ENCODE data around the gene KLK10. TPM values are rescaled to one million over a fixed set of nuclear protein-coding genes. Genes with fewer than 3 reads are reported as not detected.

The KLK10 gene
- total and polyA plus RNA-seq, 2 experiments from 2014 or later, result 0.66 TPM; not detected in 1

DNA sequence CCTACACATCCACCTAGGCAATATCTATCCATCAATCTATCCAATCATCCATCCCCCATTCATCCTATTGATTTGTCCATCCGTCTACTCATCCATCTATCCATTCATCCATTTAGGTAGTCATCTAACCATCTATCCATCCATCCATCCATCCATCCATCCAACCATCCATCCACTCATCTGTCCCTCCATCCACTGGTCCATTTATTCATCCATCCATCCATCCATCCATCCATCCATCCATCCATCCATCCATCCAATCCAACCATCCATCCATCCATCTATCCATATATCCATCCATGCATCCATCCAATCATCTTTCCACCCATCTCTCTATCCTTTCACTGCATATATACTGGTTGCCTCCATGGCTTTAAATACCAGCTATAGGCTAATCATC lies 41.5 kb upstream of the KLK10 start:
- DNase-seq (ENCODE audit: low read depth in 1 of 2, low spot score in 1 of 2), result no peak
- Histone ChIP-seq H3K36me3 (no peaks in the 10 kb centered on the region), H3K4me3 (no peak overlapping the region), H3K27me3 (peaks cover 6% of the 10 kb centered on the region), H3K9me3 (ENCODE audit: low read depth) (no peaks in the 10 kb centered on the region), H3K4me1 (ENCODE audit: low read depth) (no peaks in the 10 kb centered on the region), H3K27ac (no peak overlapping the region)
- TF ChIP-seq, protein P1, sequence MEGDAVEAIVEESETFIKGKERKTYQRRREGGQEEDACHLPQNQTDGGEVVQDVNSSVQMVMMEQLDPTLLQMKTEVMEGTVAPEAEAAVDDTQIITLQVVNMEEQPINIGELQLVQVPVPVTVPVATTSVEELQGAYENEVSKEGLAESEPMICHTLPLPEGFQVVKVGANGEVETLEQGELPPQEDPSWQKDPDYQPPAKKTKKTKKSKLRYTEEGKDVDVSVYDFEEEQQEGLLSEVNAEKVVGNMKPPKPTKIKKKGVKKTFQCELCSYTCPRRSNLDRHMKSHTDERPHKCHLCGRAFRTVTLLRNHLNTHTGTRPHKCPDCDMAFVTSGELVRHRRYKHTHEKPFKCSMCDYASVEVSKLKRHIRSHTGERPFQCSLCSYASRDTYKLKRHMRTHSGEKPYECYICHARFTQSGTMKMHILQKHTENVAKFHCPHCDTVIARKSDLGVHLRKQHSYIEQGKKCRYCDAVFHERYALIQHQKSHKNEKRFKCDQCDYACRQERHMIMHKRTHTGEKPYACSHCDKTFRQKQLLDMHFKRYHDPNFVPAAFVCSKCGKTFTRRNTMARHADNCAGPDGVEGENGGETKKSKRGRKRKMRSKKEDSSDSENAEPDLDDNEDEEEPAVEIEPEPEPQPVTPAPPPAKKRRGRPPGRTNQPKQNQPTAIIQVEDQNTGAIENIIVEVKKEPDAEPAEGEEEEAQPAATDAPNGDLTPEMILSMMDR (IDR thresholded peaks at IDR 0.05; ENCODE audit: low read depth, low read length), result no peak

DNA sequence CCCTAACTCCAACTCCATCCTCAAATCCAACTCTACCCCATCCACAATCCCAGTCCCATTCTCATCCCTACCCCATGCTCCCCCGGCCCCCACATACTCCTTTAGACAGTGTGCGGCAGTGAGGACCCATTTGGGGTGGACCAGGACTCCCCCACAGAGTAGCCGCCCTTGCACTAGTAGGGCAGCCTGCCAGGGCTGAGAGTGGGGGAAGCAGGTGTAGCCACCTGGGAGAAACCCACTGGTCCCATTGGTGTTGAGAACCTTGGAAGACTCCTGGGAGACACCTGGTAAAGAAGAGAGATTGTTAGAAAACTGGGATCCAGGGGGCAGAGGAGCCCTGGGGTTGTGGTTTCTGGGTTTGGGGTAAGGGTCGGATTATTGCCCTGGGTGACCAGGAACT lies 40.8 kb upstream of the KLK10 start:
- no peaks in the 10 kb centered on the region for H3K27me3 ChIP-seq
- H3K4me3 ChIP-seq, result no peak overlapping the region
- H3K4me1 ChIP-seq (ENCODE audit: low read depth), result no peaks in the 10 kb centered on the region
- DNase-seq (ENCODE audit: low read depth in 1 of 2, low spot score in 1 of 2), result no peak
- no peak overlapping the region for H3K27ac ChIP-seq
- H3K36me3 ChIP-seq, result no peaks in the 10 kb centered on the region
- no peaks in the 10 kb centered on the region for H3K9me3 ChIP-seq (ENCODE audit: low read depth)
- TF ChIP-seq, protein P1 (IDR thresholded peaks at IDR 0.05; ENCODE audit: low read depth, low read length), result no peak

DNA sequence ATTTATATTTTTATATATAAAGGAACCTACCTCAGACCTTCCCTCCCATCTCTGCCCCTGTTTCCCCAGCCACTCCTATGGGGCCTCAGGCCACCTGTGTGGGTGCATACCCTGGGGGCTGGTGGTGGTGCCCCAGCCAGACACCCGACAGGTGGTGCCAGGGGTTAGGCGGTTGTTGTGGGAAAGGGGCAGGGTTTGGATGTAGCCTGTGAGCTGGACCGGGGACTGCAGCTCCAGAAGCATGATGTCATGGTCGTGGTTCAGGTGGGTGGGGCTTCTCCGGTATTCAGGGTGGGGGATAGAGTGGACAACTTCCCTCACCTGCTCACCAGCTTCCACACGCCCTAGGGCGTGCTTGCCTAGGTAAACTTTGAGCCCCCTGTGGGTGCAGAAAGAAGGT lies 40.2 kb upstream of the KLK10 start:
- Histone ChIP-seq H3K27me3 (no peaks in the 10 kb centered on the region), H3K4me3 (no peak overlapping the region), H3K36me3 (no peaks in the 10 kb centered on the region), H3K27ac (no peak overlapping the region), H3K4me1 (ENCODE audit: low read depth) (no peaks in the 10 kb centered on the region), H3K9me3 (ENCODE audit: low read depth) (no peaks in the 10 kb centered on the region)
- no peak for DNase-seq (ENCODE audit: low read depth in 1 of 2, low spot score in 1 of 2)
- TF ChIP-seq, protein P1 (IDR thresholded peaks at IDR 0.05; ENCODE audit: low read depth, low read length), result no peak

DNA sequence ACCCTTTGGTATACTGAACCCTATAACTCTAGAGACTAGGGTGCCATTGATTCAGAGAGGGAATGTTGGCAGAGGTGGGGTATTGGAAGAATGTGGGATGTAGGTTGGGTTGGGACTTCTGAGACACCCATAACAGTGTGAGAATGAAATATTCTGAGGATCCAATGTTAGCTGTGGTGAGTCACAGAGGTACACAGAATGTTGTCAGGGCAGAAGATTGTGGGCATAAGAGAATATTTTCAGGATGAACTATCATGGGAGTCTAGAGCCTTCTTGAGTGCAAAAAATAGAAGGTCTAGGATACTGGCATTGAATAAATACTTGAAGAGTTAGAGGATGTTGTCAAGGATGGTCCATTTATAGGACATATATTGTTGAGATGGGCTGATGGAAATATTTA lies 36.4 kb upstream of the KLK10 start:
- Histone ChIP-seq H3K27me3 (no peaks in the 10 kb centered on the region), H3K9me3 (ENCODE audit: low read depth) (no peaks in the 10 kb centered on the region)
- TF ChIP-seq, protein P1 (IDR thresholded peaks at IDR 0.05; ENCODE audit: low read depth, low read length), result no peak

DNA sequence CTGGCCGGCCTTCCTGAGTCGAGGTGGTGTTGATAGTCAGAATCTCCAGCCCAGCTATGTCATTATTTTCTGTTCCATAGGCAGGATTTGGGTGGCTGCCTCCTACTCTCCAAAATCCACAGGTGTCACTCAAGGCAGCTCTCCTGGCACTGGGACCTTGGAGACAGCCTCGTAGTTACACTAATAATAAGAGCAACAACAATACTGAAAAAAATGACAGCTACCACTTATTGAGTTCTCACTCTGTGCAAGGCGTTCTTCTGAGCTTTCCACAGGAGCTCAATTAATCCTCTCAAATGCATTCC lies 27.5 kb upstream of the KLK10 start:
- DNase-seq (ENCODE audit: low read depth in 1 of 2, low spot score in 1 of 2), result no peak
- Histone ChIP-seq H3K27me3 (peaks cover 4% of the 10 kb centered on the region), H3K9me3 (ENCODE audit: low read depth) (no peaks in the 10 kb centered on the region), H3K4me3 (no peak overlapping the region), H3K4me1 (ENCODE audit: low read depth) (no peaks in the 10 kb centered on the region), H3K27ac (no peak overlapping the region), H3K36me3 (no peaks in the 10 kb centered on the region)
- TF ChIP-seq, protein P1 (IDR thresholded peaks at IDR 0.05; ENCODE audit: low read depth, low read length), result no peak

More for the DNA sequence above, 36.4 kb upstream of the KLK10 start:
- Histone ChIP-seq H3K36me3 (no peaks in the 10 kb centered on the region), H3K4me1 (ENCODE audit: low read depth) (no peaks in the 10 kb centered on the region), H3K4me3 (no peak overlapping the region), H3K27ac (no peak overlapping the region)
- DNase-seq (ENCODE audit: low read depth in 1 of 2, low spot score in 1 of 2), result no peak

DNA sequence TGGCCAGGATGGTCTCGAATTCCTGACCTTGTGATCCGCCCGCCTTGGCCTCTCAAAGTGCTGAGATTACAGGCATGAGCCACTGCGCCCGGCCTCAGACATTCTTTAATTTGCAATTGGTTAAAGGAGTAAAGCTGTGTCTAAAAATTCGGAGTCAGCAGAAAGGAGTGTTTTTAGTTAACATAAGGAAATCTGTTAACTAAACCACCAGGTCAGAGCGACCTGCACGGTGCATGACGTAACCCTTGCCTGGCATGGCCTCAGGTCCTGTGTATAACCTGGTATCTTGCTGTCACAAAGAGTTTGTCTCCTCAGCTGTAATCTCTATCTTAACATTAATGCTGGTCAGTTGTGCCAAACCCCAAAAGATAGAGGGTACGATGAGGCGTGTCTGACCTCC lies 24.8 kb upstream of the KLK10 start:
- TF ChIP-seq, protein P1 (IDR thresholded peaks at IDR 0.05; ENCODE audit: low read depth, low read length), result no peak
- no peak overlapping the region for H3K27ac ChIP-seq
- no peaks in the 10 kb centered on the region for H3K4me1 ChIP-seq (ENCODE audit: low read depth)
- no peak for DNase-seq (ENCODE audit: low read depth in 1 of 2, low spot score in 1 of 2)
- H3K9me3 ChIP-seq (ENCODE audit: low read depth), result no peaks in the 10 kb centered on the region
- H3K36me3 ChIP-seq, result no peaks in the 10 kb centered on the region
- no peak overlapping the region for H3K4me3 ChIP-seq
- H3K27me3 ChIP-seq, result peaks cover 4% of the 10 kb centered on the region

Measured in cardiac muscle cell (in vitro differentiated cells and primary cell).